ENCODE results near the gene ITSN1.

Gene ITSN1

GRCh38 chr21:33682992-33683627, 40.8 kb downstream of the ITSN1 start:
- TF ChIP-seq, protein P1, sequence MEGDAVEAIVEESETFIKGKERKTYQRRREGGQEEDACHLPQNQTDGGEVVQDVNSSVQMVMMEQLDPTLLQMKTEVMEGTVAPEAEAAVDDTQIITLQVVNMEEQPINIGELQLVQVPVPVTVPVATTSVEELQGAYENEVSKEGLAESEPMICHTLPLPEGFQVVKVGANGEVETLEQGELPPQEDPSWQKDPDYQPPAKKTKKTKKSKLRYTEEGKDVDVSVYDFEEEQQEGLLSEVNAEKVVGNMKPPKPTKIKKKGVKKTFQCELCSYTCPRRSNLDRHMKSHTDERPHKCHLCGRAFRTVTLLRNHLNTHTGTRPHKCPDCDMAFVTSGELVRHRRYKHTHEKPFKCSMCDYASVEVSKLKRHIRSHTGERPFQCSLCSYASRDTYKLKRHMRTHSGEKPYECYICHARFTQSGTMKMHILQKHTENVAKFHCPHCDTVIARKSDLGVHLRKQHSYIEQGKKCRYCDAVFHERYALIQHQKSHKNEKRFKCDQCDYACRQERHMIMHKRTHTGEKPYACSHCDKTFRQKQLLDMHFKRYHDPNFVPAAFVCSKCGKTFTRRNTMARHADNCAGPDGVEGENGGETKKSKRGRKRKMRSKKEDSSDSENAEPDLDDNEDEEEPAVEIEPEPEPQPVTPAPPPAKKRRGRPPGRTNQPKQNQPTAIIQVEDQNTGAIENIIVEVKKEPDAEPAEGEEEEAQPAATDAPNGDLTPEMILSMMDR (IDR thresholded peaks at IDR 0.05; ENCODE audit: low read depth, low read length): no peak
- Histone ChIP-seq H3K27me3 (no peaks in the 10 kb centered on the region), H3K36me3 (no peaks in the 10 kb centered on the region), H3K4me3 (ENCODE audit: low read depth, low read length) (no peak overlapping the region), H3K9me3 (no peaks in the 10 kb centered on the region), H3K4me1 (peaks cover 9% of the 10 kb centered on the region)
- DNase-seq: no peak

GRCh38 chr21:33684068-33684467, 41.8 kb downstream of the ITSN1 start:
- TF ChIP-seq, protein P1 (IDR thresholded peaks at IDR 0.05; ENCODE audit: low read depth, low read length): no peak

GRCh38 chr21:33684923-33685560, 42.7 kb downstream of the ITSN1 start:
- H3K4me1 ChIP-seq: peaks cover 9% of the 10 kb centered on the region
- TF ChIP-seq, protein P1 (IDR thresholded peaks at IDR 0.05; ENCODE audit: low read depth, low read length): no peak
- no peaks in the 10 kb centered on the region for H3K36me3 ChIP-seq
- H3K27me3 ChIP-seq: no peaks in the 10 kb centered on the region
- no peak overlapping the region for H3K4me3 ChIP-seq (ENCODE audit: low read depth, low read length)
- DNase-seq: no peak
- H3K9me3 ChIP-seq: no peaks in the 10 kb centered on the region

More at GRCh38 chr21:33684068-33684467, 41.8 kb downstream of the ITSN1 start:
- H3K4me1 ChIP-seq: peaks cover 9% of the 10 kb centered on the region
- H3K9me3 ChIP-seq: no peaks in the 10 kb centered on the region
- no peaks in the 10 kb centered on the region for H3K27me3 ChIP-seq
- DNase-seq: no peak
- no peak overlapping the region for H3K4me3 ChIP-seq (ENCODE audit: low read depth, low read length)
- no peaks in the 10 kb centered on the region for H3K36me3 ChIP-seq

- H3K27me3 ChIP-seq: no peaks in the 10 kb centered on the region
- H3K9me3 ChIP-seq: no peaks in the 10 kb centered on the region
- DNase-seq: no peak
- peaks cover 9% of the 10 kb centered on the region for H3K4me1 ChIP-seq
- no peaks in the 10 kb centered on the region for H3K36me3 ChIP-seq
- H3K4me3 ChIP-seq (ENCODE audit: low read depth, low read length): no peak overlapping the region
- TF ChIP-seq, protein P1 (IDR thresholded peaks at IDR 0.05; ENCODE audit: low read depth, low read length): no peak
Observed at GRCh38 chr21:33685613-33686197, 43.4 kb downstream of the ITSN1 start.

DNA sequence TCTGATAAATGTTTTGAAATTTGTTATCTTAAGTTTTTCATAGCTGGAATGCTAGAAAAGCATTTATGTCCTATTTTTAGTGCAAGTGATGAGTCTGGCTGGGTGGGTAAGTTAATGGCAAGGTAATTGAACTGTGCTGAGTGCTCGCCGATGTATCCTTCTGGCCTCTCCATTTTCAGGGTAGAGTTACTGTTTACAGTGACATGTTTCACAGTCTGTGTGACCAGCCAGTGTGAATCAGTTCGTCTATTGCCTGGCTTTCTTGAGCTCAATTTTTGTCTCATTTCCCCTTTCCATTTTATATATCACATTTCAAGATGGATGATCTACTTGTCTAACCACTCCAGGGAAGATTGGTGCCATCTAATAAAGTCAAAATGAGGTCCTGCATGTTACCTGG, 44.1 kb downstream of the ITSN1 start:
- Histone ChIP-seq H3K27me3 (no peaks in the 10 kb centered on the region), H3K36me3 (no peaks in the 10 kb centered on the region), H3K4me1 (peaks cover 9% of the 10 kb centered on the region), H3K4me3 (ENCODE audit: low read depth, low read length) (no peak overlapping the region), H3K9me3 (no peaks in the 10 kb centered on the region)
- TF ChIP-seq, protein P1 (IDR thresholded peaks at IDR 0.05; ENCODE audit: low read depth, low read length): no peak
- no peak for DNase-seq

DNA sequence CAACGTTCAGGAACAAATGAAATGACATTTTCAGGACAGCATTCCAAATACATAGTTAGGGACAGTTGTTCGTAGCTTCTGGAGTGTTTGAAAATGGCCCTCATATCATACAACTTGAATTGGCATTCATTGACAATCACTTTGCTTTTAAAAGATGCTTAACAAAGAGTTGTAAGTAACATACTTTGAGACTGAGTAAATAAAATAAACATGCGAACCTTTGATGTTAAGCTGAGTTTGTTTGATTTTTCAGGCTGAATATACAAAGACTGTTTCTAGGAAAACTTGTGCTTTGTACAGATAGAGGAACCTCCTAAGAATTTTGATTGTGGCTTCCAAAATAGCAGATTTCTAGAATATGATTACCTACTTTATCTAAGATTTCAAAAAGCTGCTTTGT, 45.3 kb downstream of the ITSN1 start:
- no peak for DNase-seq
- TF ChIP-seq, protein P1 (IDR thresholded peaks at IDR 0.05; ENCODE audit: low read depth, low read length): no peak
- peaks cover 9% of the 10 kb centered on the region for H3K4me1 ChIP-seq

More for the DNA sequence above, 45.3 kb downstream of the ITSN1 start:
- Histone ChIP-seq H3K9me3 (no peaks in the 10 kb centered on the region), H3K36me3 (no peaks in the 10 kb centered on the region), H3K4me3 (ENCODE audit: low read depth, low read length) (no peak overlapping the region), H3K27me3 (no peaks in the 10 kb centered on the region)
